HG03280 (cell line): ENCODE measurements around the gene BBS12.

Experiments used
- ATAC-seq: cut with Tn5 transposase; IDR thresholded peaks from one replicate; pipeline ENCODE4 v1.9.1; 2021; ENCODE audit warnings: mild to moderate bottlenecking, moderate library complexity; ENCODE audit not compliant: unreplicated experiment

BBS12 gene

GRCh38 chr4:122793811-122794210 lies 61.3 kb downstream of the BBS12 start:
- no peak for ATAC-seq
